COLO668 (cell line): Measurements from ENCODE around the gene LGALS4.
A peak's percentile ranks its signal among the peaks of the same experiment; 100 is the strongest.
"Not testable (repeated sequence)": the region's sequence is repeated elsewhere in the genome, so short reads cannot be mapped to it uniquely, and the experiment has no call there.

Experiments
- DNase-seq: peaks from one replicate; lab custom pipeline; 2025; ENCODE audit not compliant: unreplicated experiment; lab: John Stamatoyannopoulos, UW

LGALS4 gene

GRCh38 chr19:38774181-38774950, 38.4 kb downstream of the LGALS4 start:
- no peak for DNase-seq

GRCh38 chr19:38773469-38774177, 39.1 kb downstream of the LGALS4 start, which contains the start of gene LGALS7:
TSS of gene LGALS7 (minus strand) at chr19:38773517. CDS start at chr19:38773492, 25 bp downstream.
- DNase-seq = no peak

- not testable (repeated sequence) for DNase-seq
Measured at GRCh38 chr19:38771569-38771968, 41.2 kb downstream of the LGALS4 start.

GRCh38 chr19:38770949-38771275, 41.8 kb downstream of the LGALS4 start:
- DNase-seq = not testable (repeated sequence)

- DNase-seq = not testable (repeated sequence)
Measured at GRCh38 chr19:38770228-38770948, 42.4 kb downstream of the LGALS4 start.

- DNase-seq = peak; percentile 77
Measured at GRCh38 chr19:38769635-38770211, 43.0 kb downstream of the LGALS4 start.

- no peak for DNase-seq
Measured at GRCh38 chr19:38766276-38767047, 46.3 kb downstream of the LGALS4 start.

GRCh38 chr19:38765214-38765613, 47.5 kb downstream of the LGALS4 start:
- no peak for DNase-seq

GRCh38 chr19:38763795-38764220, 48.9 kb downstream of the LGALS4 start:
- no peak for DNase-seq

GRCh38 chr19:38761884-38762389, 50.8 kb downstream of the LGALS4 start:
- not testable (repeated sequence) for DNase-seq

- DNase-seq = not testable (repeated sequence)
Measured at GRCh38 chr19:38760805-38761517, 51.8 kb downstream of the LGALS4 start.

- DNase-seq = no peak
Measured at GRCh38 chr19:38759590-38760003, 53.1 kb downstream of the LGALS4 start.

- DNase-seq = not testable (repeated sequence)
Measured at GRCh38 chr19:38754196-38754595, 58.5 kb downstream of the LGALS4 start.

- DNase-seq = not testable (repeated sequence)
Measured at GRCh38 chr19:38753783-38754182, 59.0 kb downstream of the LGALS4 start.
